ENCODE measurements around the gene PTGDR. TPM values are rescaled to one million over a fixed set of nuclear protein-coding genes. Genes with fewer than 3 reads are reported as not detected.

PTGDR gene
- total RNA-seq, 1 donor = 1.8 TPM

DNA sequence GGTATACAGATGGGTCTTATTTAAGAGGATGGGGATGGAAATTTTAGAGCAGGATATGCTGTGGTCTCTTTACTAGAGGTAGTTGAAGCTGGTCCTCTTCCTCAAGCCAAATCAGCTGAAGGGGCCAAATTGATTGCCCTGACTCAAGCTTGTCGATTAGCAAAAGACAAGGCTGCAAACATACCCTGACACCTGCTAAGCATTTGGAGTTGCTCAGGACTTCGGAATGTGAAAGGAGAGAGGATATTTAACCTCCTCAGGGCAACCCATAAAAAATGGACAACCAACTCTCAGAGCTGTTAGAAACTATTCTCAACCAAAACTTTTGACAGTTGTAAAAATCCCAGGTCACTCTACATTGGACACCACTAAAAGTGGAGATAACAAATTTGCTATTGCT lies 15.6 kb downstream of the PTGDR start:
- no peak for DNase-seq (ENCODE audit: low read depth)
- no peak for TF ChIP-seq CTCF (IDR thresholded peaks at IDR 0.05; ENCODE audit: insufficient read depth, low read length)
- no peak overlapping the region for H3K4me3 ChIP-seq (ENCODE audit: low read depth, low read length)

DNA sequence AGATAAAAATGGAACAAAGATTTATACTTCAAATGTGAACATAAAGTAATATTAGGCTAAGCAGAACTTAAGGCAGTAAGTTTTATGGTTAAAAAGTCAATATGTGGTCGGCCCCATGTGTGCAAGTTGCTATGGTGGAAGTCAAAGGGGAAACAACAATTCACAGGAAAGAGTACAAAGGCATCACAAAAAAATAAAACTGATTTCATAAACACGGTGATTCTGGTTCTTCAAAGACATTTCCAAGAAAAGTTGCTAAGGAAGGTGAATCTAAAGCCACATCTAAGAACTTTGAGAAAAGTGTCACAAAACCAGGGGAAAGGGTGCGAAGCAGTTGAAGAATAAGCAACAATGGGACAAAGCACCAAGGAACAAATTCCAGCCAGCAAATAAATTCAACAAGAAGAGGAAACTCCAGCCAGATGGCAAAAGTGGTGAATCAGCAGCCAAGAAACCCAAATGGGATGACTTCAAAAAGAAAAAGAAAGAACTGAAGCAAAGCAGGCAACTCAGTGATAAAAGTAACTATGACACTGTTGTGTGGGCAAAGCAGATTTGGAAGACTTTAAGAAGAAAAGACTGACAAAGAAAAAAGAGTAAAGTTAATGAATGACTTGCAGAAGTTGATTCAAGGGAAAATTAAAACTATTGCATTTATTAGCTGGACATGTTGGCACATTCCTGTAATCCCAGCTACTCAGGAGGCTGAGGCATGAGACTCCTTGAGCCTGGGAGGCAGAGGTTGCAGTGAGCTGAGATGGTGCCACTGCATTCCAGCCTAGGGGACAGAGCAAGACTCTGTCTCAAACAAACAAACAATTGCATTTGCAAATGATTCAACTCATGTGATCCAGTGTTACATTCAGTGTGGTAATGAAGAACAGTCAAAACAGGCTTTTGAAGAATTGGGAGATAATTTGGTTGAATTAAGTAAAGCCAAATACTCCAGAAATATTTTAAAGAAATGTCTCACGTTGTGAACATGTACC lies 19.5 kb downstream of the PTGDR start:
- no peak for TF ChIP-seq CTCF (IDR thresholded peaks at IDR 0.05; ENCODE audit: insufficient read depth, low read length)
- H3K4me3 ChIP-seq (ENCODE audit: low read depth, low read length) = no peak overlapping the region
- DNase-seq (ENCODE audit: low read depth) = peak; percentile 53

DNA sequence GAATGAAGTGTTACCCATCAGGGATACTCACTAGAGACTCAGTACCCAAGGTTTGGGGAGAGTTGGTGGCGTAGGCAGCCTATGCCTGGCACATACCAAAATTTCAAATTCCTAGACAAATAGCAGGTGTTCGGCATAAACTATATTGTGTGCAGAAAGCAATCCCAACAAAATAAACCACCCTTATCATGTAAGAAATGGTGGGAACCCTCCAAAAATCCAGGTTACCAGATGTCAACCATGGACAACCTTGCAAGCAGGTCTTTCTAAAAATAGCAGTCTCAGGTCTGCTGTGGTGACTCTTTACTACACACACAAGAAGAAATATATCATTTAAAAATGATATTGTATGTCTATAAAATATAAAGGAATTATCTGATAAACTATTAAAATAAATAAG lies 28.9 kb downstream of the PTGDR start:
- TF ChIP-seq CTCF (IDR thresholded peaks at IDR 0.05; ENCODE audit: insufficient read depth, low read length) = no peak
- no peak for DNase-seq (ENCODE audit: low read depth)
- H3K4me3 ChIP-seq (ENCODE audit: low read depth, low read length) = no peak overlapping the region

GRCh38 chr14:52298795-52299194 lies 31.3 kb downstream of the PTGDR start:
- no peak for TF ChIP-seq CTCF (IDR thresholded peaks at IDR 0.05; ENCODE audit: insufficient read depth, low read length)
- H3K4me3 ChIP-seq (ENCODE audit: low read depth, low read length) = no peak overlapping the region
- no peak for DNase-seq (ENCODE audit: low read depth)

DNA sequence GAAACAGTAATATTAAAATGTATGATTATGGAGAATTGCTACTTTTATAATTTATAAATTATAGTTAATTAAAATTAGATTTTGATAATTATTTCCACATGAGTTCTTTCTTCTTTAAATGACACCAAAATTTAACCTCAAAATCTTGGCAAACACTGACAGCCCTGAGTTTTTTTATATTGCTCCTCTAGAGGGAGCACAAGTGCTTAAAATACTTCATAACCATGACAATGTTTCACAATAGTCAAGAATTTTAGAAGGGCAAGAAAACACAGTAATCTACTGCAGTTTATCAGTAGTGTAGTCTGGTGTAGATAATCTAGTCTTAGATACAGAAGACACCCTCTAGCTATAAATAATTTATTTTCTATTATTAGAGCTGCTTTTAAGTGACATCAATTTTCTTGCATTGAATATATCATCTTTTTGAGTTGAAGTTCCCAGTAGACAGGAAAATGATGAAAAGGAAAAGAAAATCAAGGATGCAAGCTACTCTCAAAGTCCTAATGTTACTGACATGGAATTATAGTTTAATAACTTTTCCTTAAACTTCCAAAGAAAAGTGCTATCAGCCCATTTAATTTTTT lies 32.3 kb downstream of the PTGDR start:
- H3K4me3 ChIP-seq (ENCODE audit: low read depth, low read length) = no peak overlapping the region
- TF ChIP-seq CTCF (IDR thresholded peaks at IDR 0.05; ENCODE audit: insufficient read depth, low read length) = peak; percentile 61
- DNase-seq (ENCODE audit: low read depth) = peak; percentile 84

GRCh38 chr14:52303236-52303635 lies 35.7 kb downstream of the PTGDR start:
- TF ChIP-seq CTCF (IDR thresholded peaks at IDR 0.05; ENCODE audit: insufficient read depth, low read length) = no peak
- no peak overlapping the region for H3K4me3 ChIP-seq (ENCODE audit: low read depth, low read length)
- DNase-seq (ENCODE audit: low read depth) = no peak
